Astrocyte of the hippocampus (primary cell): ENCODE measurements around the gene GLE1.
A peak's percentile ranks its signal among the peaks of the same experiment; 100 is the strongest.
"Not testable (repeated sequence)": the region's sequence is repeated elsewhere in the genome, so short reads cannot be mapped to it uniquely, and the experiment has no call there.

Source experiments
- DNase-seq: peaks from one replicate; pipeline ENCODE4 v3.0.0; 2011; ENCODE audit warnings: low read depth, low spot score

GLE1 gene

GRCh38 chr9:128495804-128496417 lies 8.6 kb upstream of the GLE1 start:
- no peak for DNase-seq

GRCh38 chr9:128497824-128498610 lies 6.5 kb upstream of the GLE1 start:
- no peak for DNase-seq

DNA sequence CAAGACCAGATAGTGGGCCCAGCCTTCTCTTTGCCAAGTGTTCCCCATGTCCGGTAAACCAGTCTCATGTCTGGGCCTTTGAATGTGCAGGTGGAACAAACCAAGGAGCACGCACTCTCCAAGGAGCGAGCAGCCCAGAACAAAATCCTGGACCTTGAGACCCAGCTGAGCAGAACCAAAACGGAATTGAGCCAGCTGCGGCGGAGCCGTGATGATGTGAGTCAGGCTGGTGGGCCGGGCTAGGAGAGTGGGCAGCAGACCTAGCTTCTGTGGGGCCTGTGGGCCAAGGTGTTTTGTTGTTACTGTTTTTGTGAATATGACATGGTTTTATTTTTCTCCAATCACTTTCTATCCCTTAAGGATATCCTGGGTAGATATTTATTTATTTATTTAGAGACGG lies 5.6 kb upstream of the GLE1 start:
- DNase-seq: no peak

GRCh38 chr9:128499920-128500319 lies 4.6 kb upstream of the GLE1 start:
- no peak for DNase-seq

DNA sequence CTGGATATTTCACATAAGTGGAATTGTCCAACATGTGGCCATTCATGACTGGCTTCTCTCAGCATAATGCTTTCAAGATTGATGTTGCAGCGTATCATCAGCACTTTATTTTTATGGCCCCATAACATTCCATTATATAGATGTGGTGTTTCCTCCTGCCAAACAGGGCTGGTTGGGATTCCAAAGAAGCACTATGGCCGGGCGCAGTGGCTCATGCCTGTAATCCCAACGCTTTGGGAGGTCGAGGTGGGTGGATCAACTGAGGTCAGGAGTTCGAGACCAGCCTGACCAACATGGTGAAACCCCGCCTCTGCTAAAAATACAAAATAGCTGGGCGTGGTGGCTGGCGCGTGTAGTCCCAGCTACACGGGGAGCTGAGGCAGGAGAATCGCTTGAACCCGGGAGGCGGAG lies 1.1 kb upstream of the GLE1 start:
- not testable (repeated sequence) for DNase-seq

DNA sequence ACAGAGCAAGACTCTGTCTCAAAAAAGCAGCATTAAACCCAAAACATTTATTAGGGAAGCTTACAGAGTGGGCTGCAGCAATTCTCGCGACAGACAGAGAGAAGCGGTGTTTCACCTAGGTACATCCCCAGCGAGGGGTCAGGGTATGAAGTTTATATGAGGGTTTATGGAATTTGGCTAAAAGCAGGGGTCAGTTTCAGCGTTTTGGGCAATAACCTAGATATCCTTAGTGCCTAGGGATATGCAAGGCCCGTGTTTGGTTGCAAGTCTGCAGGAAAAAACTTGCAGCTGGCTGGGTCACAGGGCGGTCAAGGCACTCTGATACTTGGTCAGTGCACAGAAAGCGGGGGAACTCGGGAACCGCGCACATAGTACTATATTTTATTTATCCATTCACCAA lies 649 bp upstream of the GLE1 start:
- peak; percentile 20 for DNase-seq

GRCh38 chr9:128505414-128505765 lies 871 bp downstream of the GLE1 start:
- no peak for DNase-seq

- not testable (repeated sequence) for DNase-seq
These were observed 1.4 kb downstream of the GLE1 start for GRCh38 chr9:128505906-128506305.

DNA sequence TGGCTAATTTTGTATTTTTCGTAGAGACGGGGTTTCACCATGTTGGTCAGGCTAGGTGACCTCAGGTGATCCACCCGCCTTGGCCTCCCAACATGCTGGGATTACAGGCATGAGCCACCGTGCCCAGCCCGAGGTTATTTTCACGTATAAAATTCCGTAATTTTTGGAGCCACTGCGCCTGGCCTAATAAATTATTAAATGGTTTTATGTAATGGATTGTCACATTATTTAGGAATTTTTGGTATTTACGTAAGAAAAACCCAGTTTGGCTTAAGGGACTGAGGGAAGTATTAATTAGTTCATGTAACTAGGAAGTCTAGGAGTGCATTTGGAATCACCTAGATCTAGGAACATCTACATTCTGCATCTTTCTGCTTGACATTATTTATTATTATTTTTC lies 8.3 kb downstream of the GLE1 start:
- DNase-seq: no peak

DNA sequence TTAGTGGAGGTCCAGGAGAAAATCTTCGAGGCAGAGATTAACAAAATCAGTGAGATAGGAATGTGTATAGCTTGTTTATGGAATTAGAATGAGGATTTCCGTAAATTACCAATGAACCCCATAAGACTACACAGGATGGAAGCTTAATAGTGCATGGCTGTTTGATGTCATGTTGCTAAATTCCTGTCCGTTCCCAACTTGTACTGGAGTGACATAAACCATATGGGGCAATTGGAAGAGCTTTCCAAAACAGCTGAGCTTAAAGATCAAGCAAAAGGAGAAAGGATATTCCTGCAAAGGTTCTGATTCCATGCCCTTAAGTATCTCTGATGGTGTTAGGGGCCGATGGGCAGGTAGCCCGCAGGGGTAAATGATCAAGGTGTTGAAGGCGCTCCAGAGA lies 17.4 kb downstream of the GLE1 start:
- no peak for DNase-seq

- DNase-seq: peak; percentile 32
These were observed 18.8 kb downstream of the GLE1 start for GRCh38 chr9:128523199-128523925.

DNA sequence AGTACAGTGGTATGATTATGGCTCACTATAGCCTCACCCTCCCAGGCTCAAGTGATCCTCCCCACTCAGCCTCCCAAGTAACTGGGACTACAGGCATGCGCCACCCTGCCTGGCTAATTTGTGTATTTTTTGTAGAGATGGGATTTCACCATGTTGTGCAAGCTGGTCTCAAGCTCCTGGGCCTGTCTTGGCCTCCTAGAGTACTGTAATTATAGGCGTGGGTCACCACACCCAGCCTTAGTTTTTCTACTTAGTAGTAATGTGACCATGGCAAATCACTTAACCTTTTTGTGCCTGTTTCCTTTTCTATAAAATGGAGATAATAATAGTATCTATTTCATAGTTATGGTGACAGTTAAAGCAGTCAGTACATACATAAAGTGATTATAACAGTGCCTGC lies 22.2 kb downstream of the GLE1 start:
- no peak for DNase-seq

DNA sequence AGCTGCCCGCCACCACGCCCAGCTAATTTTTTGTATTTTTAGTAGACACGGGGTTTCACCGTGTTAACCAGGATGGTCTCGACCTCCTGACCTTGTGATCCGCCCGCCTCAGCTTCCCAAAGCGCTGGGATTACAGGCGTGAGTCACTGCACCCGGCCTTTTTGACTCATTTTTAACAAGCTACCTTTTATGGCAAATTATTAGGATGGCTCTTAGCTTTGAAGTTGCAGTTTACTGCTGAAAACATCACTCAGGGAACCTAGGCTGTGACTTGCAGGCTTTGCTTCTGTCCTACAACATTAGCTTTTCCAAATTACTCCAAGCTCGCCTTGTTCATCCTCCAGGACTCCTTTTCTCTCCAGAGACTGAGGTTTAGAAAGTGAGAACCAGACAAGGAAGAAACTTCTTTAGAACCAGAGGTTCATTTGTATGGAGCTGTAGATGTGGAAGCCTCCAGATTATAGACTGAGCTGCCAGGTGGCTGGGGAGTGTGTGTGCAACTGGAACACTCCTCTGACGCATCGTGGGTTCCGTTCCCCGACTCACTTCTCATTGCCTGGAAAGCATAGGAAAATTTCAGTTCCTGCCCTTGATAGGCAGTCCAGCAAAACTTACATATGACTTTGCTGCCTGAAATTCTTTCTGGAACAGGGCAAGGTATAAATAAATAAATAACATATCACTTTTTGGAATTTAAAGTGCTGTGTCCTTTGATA lies 24.1 kb downstream of the GLE1 start:
- DNase-seq: no peak

GRCh38 chr9:128529191-128529590 lies 24.7 kb downstream of the GLE1 start:
- no peak for DNase-seq

DNA sequence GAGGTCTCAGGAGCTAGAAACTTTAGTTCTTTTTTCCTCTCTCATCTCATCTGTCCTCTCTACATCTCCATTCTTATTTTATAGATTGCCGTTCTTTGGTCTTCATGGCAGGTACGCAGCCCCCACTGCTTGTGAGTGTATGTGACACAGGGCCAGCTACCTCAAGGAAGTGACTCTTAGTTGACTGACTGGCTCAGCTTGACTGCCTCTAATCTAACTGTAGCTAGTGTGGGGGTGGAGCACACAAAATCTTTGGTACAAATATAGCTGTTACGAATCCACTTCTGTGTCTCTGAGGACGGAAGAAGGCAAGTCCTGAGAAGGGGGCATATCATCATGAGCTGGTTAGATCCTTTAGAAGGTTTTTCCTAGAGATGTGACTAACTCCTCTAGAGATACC lies 28.1 kb downstream of the GLE1 start:
- DNase-seq: no peak

GRCh38 chr9:128540634-128541360 lies 36.3 kb downstream of the GLE1 start:
- no peak for DNase-seq

- DNase-seq: no peak
These were observed 42.0 kb downstream of the GLE1 start for GRCh38 chr9:128546504-128546903.

- DNase-seq: no peak
These were observed 44.4 kb downstream of the GLE1 start for GRCh38 chr9:128548876-128549275.

DNA sequence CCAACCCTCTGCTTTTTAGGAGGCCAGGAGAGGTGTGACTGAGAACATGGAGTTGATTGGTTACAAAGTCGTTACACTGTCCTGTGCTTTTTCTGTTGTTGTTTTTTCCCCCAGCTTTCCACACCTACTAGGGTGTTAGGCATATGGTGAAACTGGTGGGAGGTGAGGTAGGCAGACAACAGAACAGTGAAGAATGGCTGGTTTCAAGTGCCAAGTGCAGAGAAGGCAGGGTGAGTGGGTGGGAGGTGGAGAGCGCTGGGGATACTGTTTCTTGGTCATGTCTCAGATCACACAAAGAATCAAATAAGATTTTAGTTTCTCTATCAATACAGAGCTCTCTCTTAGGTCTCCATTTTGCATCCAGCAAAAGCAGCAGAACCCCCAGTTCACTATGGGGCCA lies 45.7 kb downstream of the GLE1 start:
- no peak for DNase-seq

GRCh38 chr9:128550770-128551656 lies 46.5 kb downstream of the GLE1 start:
- peak; percentile 60 for DNase-seq
